T-helper 1 cell treated with Interleukin-12 subunit alpha and Interleukin-12 subunit beta and Interleukin-4 antibody, amounts not matched to agents 30 μg/mL and 1 μg/mL, for 36 hours (primary cell): ENCODE measurements around the gene TTC9B.

Source experiments
- H3K27ac Mint-ChIP-seq: one replicate; pipeline ENCODE4 v1.8.0; 2021; ENCODE audit warnings: mild to moderate bottlenecking, mixed read lengths
- H3K27me3 Mint-ChIP-seq: one replicate; pipeline ENCODE4 v1.8.0; 2021; ENCODE audit warnings: low read depth, mixed read lengths
- H3K36me3 Mint-ChIP-seq: one replicate; pipeline ENCODE4 v1.8.0; 2021; ENCODE audit warnings: low read depth, mixed read lengths
- H3K4me1 Mint-ChIP-seq: one replicate; pipeline ENCODE4 v1.8.0; 2021; ENCODE audit warnings: low read depth, mixed read lengths
- H3K4me3 Mint-ChIP-seq: one replicate; pipeline ENCODE4 v1.8.0; 2021; ENCODE audit warnings: mild to moderate bottlenecking, moderate library complexity, mixed read lengths
- H3K9me3 Mint-ChIP-seq: one replicate; pipeline ENCODE4 v1.8.0; 2021; ENCODE audit warnings: mixed read lengths

TTC9B gene

DNA sequence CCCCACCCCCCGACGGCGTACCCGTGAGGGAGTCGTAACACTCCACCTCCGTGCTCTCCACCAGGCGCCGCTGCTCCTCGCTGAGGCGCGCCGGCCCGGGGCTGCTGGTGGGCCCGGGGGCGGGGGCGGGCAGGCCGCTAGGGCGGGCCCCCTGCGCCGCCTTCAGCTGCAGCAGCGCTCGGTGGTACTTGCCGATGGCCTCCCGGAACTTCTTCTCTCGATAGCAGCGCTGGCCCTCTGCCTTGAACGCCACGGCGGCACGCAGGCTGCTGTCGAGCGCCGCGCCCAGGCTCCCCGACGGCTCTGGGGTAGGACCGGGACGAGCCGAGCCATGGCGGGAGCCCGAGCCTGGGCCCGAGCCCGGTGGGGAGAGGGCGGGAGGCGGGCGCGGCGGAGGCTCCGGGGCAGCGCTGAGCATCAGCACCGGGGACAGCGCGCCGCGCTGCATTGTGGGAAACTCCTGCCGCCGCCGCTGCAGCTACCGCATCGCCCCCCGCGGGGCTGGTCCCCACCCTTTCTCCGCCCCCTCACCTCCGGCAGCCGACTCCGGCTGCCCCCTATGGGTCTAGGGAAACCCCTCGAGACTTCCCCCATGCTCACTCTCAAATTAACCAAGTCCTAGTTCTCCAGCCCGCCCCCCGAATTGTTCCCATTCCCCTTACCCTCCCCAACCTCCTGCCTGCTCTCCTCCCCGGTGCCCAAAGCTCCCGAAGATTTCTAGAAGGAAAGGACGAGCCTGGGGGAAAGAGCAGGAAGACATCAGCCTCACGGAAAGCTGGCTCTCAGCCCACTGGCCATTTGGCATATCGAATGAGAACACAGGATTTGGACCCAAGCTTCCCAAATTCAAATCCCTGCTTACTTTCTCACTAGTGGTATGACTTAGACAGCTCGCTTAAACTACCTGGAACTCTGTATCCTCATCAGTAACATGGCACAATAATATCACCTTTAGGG, at the start of gene TTC9B:
TSS of gene TTC9B (minus strand) at position 451 of the 957 bp plus-strand sequence. CDS start at position 448, 3 bp downstream.
- Mint-ChIP-seq H3K27ac (no peak within 1 kb of the TSS), H3K9me3 (peaks cover 4% of the 10 kb centered on the region), H3K36me3 (no peaks in the 10 kb centered on the region), H3K4me3 (no peak within 1 kb of the TSS), H3K27me3 (peaks cover 43% of the 10 kb centered on the region), H3K4me1 (peaks cover 7% of the 10 kb centered on the region)

DNA sequence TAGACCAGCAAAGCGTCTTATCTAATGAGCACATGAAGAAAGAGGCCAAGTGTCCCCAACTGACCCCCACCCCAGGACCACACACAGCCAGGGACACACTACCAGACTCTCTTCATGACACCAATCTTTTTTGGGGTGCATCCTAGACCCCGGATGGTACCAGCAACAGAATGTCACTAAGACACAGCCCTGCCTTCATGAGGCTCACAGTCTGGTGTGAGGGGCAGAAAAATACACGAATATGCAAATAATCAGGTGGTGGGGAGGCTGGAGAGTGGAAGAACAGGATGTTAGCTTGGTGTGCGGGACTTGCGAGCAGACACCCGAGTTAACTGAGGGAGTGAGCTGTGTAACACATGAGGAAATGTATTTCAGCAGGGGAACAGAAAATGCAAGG, 49.4 kb upstream of the TTC9B start:
- Mint-ChIP-seq H3K27ac (no peak overlapping the region), H3K36me3 (peaks cover 18% of the 10 kb centered on the region), H3K9me3 (no peaks in the 10 kb centered on the region), H3K4me1 (peaks cover 13% of the 10 kb centered on the region), H3K4me3 (no peak overlapping the region), H3K27me3 (no peaks in the 10 kb centered on the region)

DNA sequence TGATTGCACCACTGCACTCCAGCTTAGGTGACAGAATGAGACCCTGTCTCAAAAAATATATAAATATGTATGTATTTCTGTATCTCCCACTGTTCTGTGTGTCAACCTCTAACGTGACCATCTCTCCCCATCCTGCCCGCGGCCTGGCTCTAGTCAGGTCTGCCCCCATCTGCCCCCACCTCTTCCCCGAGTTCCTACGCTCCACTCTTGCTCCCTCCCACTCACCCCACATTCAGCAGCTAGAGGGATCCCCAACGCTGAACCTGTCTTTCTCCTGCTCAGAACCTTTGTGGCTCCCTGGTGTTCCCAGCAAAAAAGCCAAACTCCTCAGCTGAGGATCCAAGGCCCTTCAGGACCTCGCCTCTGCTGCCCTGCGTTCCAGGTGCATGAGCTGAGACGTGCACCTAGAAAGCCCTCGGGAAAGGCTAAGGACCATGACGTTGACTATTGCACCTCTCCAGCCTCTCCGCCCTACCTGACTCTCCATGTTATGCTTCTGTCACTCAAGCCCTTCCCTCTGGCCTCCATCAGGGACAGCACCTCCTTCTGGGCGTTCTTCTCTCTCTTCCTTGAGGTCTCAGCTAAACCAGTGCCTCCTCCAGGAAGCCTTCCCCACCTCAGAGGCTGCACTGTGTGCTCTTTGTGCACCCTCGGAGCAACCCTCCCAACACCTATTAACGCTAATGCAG, 48.9 kb upstream of the TTC9B start:
- H3K9me3 Mint-ChIP-seq = no peaks in the 10 kb centered on the region
- H3K27me3 Mint-ChIP-seq = no peaks in the 10 kb centered on the region
- peak overlapping the region; percentile 41 for H3K27ac Mint-ChIP-seq
- H3K36me3 Mint-ChIP-seq = peaks cover 18% of the 10 kb centered on the region
- no peak overlapping the region for H3K4me3 Mint-ChIP-seq
- H3K4me1 Mint-ChIP-seq = peaks cover 8% of the 10 kb centered on the region

DNA sequence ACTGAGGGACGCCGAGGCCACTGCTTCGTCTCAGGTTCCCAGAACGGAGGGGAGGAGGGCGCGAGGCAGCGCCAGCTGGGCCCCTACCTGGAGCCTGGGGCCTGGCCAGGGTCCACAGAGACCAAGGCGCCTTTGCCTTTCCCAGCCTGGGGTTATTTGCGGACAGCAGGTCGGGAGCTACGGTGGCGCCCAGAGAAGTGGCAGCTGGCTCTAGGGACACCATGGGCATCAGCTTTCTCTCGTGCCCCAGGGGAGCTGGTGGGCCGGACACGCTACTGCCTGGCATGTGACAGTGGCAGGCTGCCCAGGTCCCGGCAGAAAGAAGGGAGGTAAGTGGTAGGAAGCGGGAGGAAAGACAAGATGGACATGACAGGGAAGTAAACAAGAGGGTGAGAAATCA, 47.9 kb upstream of the TTC9B start:
- Mint-ChIP-seq H3K27ac (no peak overlapping the region), H3K4me3 (no peak overlapping the region), H3K4me1 (peaks cover 7% of the 10 kb centered on the region), H3K27me3 (no peaks in the 10 kb centered on the region), H3K9me3 (no peaks in the 10 kb centered on the region), H3K36me3 (peaks cover 19% of the 10 kb centered on the region)

DNA sequence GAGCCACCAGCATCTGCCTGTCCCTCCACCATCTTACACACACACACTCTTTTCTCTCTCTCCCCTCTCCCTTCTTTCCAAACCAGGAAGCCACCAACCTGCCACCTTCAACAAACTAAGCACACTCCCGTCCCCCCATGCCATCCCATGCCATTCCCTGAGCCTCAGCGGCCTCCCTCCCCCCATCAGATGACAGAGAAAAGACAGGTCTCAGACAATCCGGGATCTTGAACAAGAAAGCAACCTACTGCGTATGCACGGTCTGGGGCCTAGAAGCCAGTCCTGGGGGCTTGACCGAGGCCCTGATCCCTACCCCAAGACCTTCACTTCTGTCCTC, 47.5 kb upstream of the TTC9B start:
- Mint-ChIP-seq H3K4me3 (no peak overlapping the region), H3K27me3 (no peaks in the 10 kb centered on the region), H3K4me1 (peaks cover 7% of the 10 kb centered on the region), H3K36me3 (peaks cover 19% of the 10 kb centered on the region), H3K9me3 (no peaks in the 10 kb centered on the region), H3K27ac (no peak overlapping the region)

DNA sequence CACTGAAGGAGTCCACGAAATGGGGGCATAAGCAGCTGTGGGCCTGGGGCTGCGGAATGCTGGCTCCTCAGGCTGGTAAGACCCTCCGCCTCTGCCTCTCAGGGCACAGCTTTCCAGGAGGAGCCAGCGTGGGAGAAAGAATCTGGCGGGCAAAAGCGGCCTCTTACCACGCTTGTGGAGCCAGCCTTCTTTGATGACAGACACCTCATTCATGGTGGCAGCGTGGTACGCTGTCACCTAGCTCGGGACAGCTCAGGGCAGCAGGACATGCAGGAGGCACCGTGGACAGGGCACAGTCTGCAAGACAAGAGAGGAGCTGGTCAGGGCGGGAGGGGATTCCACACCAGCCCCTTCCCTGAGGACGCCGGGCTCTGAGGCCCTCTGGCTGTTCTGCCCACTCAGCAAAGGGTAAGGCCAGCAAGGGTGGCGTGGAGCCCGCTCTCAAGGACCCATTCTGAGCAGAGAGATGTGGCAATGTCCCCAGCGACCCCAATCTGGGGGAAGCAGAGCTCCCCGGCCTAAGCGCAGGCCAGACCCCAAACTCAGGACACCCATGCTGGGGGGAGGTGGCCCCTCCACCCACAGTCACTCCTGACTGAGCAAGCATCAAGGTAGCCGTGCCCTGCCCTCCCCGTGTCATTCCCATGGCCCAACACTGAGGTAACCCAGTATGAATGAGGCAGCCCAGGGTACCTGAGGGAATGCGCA, 47.0 kb upstream of the TTC9B start:
- Mint-ChIP-seq H3K27ac (no peak overlapping the region), H3K4me1 (peaks cover 7% of the 10 kb centered on the region), H3K4me3 (no peak overlapping the region)

DNA sequence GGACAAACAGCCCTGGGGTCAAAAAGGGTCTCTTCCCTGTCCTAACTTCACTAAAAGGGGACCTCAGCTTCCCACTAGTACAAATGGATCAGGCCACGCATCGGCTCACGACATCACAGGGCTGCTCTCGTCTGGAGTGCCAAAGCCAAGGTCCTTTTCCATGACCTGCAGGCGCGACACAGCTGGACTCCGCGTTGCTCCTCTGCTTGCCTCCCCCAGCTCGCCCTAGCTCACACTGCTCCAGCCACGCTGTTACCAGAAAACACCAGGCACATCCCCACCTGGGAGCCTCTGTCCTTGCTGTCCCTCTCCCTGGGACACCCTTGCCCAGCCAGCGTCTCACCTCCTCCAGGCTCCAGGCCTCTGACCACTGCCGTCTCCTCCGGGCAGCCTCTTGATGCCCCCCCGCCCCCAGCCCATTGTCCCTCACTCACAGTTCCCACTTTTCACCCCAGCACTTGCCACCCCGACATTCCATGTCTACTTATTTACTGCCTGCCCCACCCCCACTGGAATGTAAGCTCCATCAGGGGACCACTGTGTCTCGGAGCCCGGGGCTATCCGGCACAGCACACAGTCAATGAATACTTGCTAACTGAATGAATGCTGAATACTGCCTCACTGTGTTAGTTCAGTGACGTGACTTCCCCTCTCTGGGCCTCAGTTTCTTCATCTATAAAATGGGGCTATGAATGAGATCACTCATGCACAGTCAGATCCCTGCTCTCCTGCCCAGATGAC, 46.3 kb upstream of the TTC9B start:
- Mint-ChIP-seq H3K9me3 (no peaks in the 10 kb centered on the region), H3K36me3 (peaks cover 19% of the 10 kb centered on the region)

More for the DNA sequence above, 47.0 kb upstream of the TTC9B start:
- Mint-ChIP-seq H3K36me3 (peaks cover 19% of the 10 kb centered on the region), H3K27me3 (no peaks in the 10 kb centered on the region), H3K9me3 (no peaks in the 10 kb centered on the region)

DNA sequence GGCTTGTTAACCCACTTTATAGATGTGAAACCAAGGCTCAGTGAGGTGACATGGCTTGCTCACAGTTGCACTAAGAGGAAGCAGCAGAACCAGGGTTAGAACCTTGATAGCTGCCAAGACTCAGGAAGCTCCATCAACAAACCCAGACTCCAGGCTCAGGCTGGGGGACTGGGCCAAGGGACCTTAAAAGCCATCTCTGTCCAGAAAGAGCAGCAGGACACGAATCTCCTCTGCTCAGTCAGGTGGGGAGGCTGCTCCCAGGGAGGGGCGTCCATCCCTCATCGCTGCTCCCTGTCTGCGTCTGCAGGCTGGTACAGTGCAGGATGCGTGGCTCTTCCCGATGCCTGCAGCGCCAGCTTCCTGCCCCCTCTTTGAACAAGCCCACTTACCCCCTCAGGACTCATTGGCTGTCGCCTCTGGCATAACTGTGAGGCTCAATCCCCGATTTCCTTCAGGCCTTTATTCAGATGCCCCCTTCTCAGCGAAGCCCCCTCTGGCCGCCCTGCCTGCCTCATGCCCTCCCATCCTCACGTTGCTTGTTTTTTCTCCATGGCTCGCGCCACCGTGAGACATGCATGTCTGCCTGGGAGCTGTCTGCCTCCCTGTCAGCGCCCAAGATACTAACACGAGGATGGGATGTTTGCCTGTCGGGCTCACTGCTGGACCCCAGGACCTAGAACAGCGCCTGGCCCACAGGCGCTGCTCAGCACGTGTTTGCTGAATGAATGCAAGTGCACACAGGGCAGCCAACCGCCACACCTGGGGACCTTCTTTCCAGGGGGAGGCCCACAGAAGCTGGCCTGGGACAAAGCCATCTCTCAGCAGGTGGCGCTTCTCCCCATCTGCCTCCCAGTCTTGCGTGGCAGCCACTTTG, 45.5 kb upstream of the TTC9B start:
- H3K27me3 Mint-ChIP-seq = no peaks in the 10 kb centered on the region
- no peaks in the 10 kb centered on the region for H3K9me3 Mint-ChIP-seq
- no peak overlapping the region for H3K27ac Mint-ChIP-seq
- no peak overlapping the region for H3K4me3 Mint-ChIP-seq
- H3K36me3 Mint-ChIP-seq = peaks cover 19% of the 10 kb centered on the region
- H3K4me1 Mint-ChIP-seq = peaks cover 3% of the 10 kb centered on the region

More for the DNA sequence above, 46.3 kb upstream of the TTC9B start:
- Mint-ChIP-seq H3K27me3 (no peaks in the 10 kb centered on the region), H3K4me3 (no peak overlapping the region), H3K4me1 (peaks cover 5% of the 10 kb centered on the region), H3K27ac (no peak overlapping the region)

DNA sequence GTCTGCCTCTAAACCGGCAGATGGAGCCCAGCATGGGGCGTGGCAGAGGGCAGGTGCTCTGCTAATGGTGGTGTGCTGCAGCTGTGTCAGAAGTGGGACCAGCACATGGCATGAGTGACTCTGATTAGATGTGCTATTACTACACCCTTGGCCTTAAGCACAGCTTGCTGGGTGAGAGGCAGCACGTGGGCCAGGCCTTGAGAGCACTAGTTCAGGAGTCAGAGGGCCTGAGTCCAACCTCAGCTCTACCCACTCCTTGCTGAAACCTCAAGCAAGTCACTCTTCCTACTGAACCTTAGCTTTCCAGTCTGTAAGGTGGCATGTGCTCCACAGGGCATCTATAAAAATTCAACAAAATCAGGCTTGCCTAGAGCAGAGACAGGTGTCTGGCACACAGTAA, 44.2 kb upstream of the TTC9B start:
- Mint-ChIP-seq H3K4me1 (no peaks in the 10 kb centered on the region), H3K27ac (no peak overlapping the region), H3K36me3 (peaks cover 17% of the 10 kb centered on the region), H3K27me3 (no peaks in the 10 kb centered on the region), H3K9me3 (no peaks in the 10 kb centered on the region), H3K4me3 (no peak overlapping the region)

DNA sequence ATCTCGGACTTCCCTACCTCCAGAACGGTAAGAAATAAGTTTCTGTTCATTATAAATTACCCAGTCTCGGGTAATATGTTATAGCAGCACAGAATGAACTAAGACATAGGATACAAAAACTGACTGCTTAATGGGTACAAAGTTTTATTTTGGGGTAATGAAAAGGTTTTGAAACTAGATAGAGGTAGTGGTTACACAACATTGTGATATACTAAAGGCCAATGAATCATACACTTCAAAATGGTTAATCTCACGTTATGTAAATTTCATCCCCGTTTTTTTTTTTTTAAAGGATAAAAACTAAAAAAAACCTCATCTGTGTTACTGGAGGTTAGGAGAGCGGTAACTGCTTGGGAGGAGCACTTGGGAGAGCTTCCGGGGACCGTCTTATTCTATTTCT, 43.4 kb upstream of the TTC9B start:
- Mint-ChIP-seq H3K27ac (no peak overlapping the region), H3K9me3 (no peaks in the 10 kb centered on the region)

DNA sequence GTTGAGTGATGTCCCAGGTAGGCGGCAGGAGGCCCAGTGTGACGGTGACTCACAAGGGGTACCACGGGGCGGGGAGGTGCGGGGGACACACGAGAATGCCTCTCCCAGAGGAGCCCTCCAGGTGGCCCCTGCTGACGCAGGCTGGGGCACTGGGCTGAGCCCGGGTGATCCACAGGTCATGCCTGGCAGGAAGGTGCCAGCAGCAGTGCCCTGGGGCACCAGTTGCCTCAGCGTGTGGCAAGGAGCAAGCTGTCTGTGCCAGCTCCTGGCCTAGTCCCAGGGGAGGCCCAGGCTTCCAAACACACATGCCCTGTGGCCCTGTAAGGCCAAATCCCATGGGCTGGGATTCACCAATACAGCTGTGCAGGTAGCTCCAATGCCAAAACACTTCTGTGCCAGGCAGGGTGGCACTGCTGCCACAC, 38.9 kb upstream of the TTC9B start:
- H3K36me3 Mint-ChIP-seq = peaks cover 22% of the 10 kb centered on the region
- H3K4me3 Mint-ChIP-seq = no peak overlapping the region
- H3K4me1 Mint-ChIP-seq = peaks cover 2% of the 10 kb centered on the region
- H3K27ac Mint-ChIP-seq = no peak overlapping the region
- no peaks in the 10 kb centered on the region for H3K27me3 Mint-ChIP-seq
- H3K9me3 Mint-ChIP-seq = no peaks in the 10 kb centered on the region

More for the DNA sequence above, 43.4 kb upstream of the TTC9B start:
- no peaks in the 10 kb centered on the region for H3K4me1 Mint-ChIP-seq
- no peak overlapping the region for H3K4me3 Mint-ChIP-seq
- peaks cover 15% of the 10 kb centered on the region for H3K36me3 Mint-ChIP-seq
- H3K27me3 Mint-ChIP-seq = no peaks in the 10 kb centered on the region

DNA sequence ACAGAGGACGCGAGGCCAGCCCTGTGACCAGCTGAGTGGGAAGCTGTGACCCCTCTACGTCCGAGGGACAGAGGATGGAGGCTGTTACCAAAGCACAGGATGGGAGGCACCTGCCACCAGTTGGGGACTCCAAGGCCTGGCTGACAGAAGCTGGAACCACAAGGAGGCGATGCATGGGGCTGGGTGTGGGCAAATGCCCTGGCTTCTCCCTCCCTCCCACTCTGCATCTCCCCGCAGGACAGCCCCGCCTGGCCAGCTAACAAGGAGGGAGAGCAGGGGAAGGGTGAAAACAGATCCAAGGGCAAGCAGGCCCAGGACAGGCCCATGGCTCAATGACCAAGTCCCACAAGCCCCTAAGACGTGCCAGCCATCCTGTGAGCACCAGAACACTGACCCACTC, 38.3 kb upstream of the TTC9B start:
- H3K4me1 Mint-ChIP-seq = peaks cover 2% of the 10 kb centered on the region
- no peaks in the 10 kb centered on the region for H3K9me3 Mint-ChIP-seq
- H3K4me3 Mint-ChIP-seq = no peak overlapping the region
- H3K36me3 Mint-ChIP-seq = peaks cover 23% of the 10 kb centered on the region
- no peaks in the 10 kb centered on the region for H3K27me3 Mint-ChIP-seq
- no peak overlapping the region for H3K27ac Mint-ChIP-seq

DNA sequence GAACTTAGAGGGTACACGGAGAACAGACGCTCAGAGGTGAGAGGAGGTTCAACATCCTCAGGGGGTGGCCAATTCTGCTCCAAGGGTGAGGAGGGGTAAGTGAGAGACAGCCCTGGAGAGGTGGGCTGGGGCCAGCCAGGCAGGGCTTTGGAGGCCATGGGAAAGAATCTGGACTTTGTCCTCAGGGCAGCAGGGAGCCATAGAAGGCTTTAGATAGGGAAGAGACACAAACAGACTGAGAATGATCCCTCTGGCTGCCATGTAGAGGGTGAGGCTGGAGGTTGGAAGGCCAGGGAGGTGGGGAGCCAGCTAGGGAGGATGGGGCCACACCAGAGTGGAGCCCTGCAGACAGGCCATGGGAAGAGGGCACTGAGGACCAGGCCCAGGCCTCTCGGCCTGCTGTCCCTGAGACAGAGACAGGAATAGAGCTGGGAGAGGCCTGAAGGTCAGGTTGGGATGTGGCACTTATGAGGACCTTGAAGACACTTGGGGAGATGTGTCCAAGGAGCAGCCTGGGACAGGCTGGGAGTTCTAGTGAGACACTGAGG, 37.5 kb upstream of the TTC9B start:
- H3K4me1 Mint-ChIP-seq = peaks cover 2% of the 10 kb centered on the region
- no peak overlapping the region for H3K27ac Mint-ChIP-seq

More for the DNA sequence above, 37.5 kb upstream of the TTC9B start:
- Mint-ChIP-seq H3K4me3 (no peak overlapping the region), H3K36me3 (peaks cover 25% of the 10 kb centered on the region), H3K27me3 (no peaks in the 10 kb centered on the region), H3K9me3 (no peaks in the 10 kb centered on the region)
